Mucosa of rectum (tissue), 2 donors: Measurements from ENCODE around the gene SLC46A2.

Experiments
- H3K27ac ChIP-seq, 2 donors: one replicate each; pipeline ENCODE4 v1.7.0; 2013; ENCODE audit warnings: inconsistent platforms in 2 of 2, low read depth in 2 of 2, low read length in 2 of 2
- H3K27me3 ChIP-seq, 2 donors: one replicate each; pipeline ENCODE4 v1.7.0; 2013; ENCODE audit warnings: low read length in 2 of 2; ENCODE audit not compliant: control insufficient read depth in 2 of 2, insufficient read depth in 2 of 2
- H3K36me3 ChIP-seq, 2 donors: one replicate each; pipeline ENCODE4 v1.7.0; 2013; ENCODE audit warnings: low read length in 2 of 2; ENCODE audit not compliant: control insufficient read depth in 2 of 2, insufficient read depth in 2 of 2
- H3K4me1 ChIP-seq, 2 donors: one replicate each; pipeline ENCODE4 v1.7.0; 2013; ENCODE audit warnings: low read length in 2 of 2, mild to moderate bottlenecking in 1 of 2; ENCODE audit not compliant: control insufficient read depth in 2 of 2, insufficient read depth in 2 of 2
- H3K4me3 ChIP-seq, 2 donors: one replicate each; pipeline ENCODE4 v1.7.0; 2013; ENCODE audit warnings: low read length in 2 of 2
- H3K9ac ChIP-seq, 2 donors: one replicate each; pipeline ENCODE4 v1.7.0; 2013; ENCODE audit warnings: low read length in 2 of 2, low read depth in 1 of 2, mild to moderate bottlenecking in 1 of 2
- H3K9me3 ChIP-seq, 2 donors: one replicate each; pipeline ENCODE4 v1.7.0; 2013; ENCODE audit warnings: low read length in 2 of 2; ENCODE audit not compliant: control insufficient read depth in 2 of 2
- donor health status: healthy.
- donor health status: Normal muscosa, but diverticular disease.

The SLC46A2 gene, protein sequence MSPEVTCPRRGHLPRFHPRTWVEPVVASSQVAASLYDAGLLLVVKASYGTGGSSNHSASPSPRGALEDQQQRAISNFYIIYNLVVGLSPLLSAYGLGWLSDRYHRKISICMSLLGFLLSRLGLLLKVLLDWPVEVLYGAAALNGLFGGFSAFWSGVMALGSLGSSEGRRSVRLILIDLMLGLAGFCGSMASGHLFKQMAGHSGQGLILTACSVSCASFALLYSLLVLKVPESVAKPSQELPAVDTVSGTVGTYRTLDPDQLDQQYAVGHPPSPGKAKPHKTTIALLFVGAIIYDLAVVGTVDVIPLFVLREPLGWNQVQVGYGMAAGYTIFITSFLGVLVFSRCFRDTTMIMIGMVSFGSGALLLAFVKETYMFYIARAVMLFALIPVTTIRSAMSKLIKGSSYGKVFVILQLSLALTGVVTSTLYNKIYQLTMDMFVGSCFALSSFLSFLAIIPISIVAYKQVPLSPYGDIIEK

DNA sequence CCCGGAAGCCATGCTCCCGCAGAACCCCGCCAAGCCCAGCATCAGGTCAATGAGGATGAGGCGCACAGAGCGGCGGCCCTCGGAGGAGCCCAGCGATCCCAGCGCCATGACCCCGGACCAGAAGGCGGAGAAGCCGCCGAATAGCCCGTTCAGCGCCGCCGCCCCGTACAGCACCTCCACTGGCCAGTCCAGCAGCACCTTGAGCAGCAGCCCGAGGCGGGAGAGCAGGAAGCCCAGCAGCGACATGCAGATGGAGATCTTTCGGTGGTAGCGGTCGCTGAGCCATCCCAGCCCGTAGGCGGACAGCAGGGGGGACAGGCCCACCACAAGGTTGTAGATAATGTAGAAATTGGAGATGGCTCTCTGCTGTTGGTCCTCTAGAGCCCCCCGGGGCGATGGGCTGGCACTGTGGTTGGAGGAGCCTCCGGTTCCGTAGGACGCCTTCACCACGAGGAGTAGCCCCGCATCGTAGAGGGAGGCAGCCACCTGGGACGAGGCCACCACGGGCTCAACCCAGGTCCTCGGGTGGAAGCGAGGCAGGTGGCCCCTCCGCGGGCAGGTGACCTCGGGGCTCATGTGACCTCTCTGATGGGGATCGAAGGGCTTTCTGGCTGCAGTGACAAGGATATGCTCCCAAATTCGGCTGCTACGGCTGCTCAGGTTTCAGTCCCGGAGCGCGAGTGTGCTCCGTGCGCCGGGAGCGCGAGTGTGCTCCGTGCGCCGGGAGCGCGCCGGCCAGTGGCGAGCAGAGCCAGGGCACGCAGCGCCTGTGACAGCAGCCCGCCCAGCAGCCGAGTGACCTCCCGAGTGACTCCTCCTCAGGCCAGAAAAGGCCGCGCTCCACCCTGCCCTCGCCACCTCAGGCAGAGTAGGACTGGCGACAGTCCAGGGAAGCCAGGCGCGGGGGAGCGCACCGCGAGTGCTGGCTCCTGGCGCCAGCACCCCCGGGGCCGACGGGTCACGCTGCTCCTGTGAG, at the start of gene SLC46A2:
TSS of gene SLC46A2 (minus strand) at position 771 of the 976 bp plus-strand sequence. CDS start at position 576, 195 bp downstream.
- Histone ChIP-seq H3K4me3 (peak within 1 kb of the TSS; percentile 31 to 46), H3K27ac (no peak within 1 kb of the TSS), H3K9ac (peak within 1 kb of the TSS in 1 of 2 donors; percentile 26)

DNA sequence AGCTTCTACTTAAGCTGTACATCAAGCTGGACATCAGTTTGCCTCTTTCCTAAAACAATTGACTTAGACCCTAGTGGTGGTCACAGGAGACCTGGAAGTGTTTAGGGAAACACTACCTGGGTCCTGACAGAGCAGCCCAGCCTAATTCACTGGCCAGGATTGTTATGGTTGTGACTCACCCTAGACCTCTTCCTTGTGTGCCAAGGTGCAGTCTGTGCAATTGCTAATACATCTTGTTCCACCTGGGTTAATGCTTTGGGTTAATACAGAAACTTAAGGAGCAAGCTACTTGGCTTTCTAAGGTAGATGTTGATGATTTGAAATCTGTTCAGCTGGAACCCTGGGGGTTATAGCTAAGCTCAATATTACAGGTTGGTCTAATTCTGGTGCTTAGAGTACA, 48.7 kb upstream of the SLC46A2 start:
- Histone ChIP-seq H3K4me1 (no peaks in the 10 kb centered on the region), H3K27me3 (peaks cover 2 to 7% of the 10 kb centered on the region in 2 donors), H3K27ac (no peak overlapping the region), H3K9ac (no peak overlapping the region), H3K4me3 (no peak overlapping the region), H3K36me3 (no peaks in the 10 kb centered on the region), H3K9me3 (no peaks in the 10 kb centered on the region)

More for the DNA sequence above, at the start of gene SLC46A2:
- H3K27me3 ChIP-seq, result peaks cover 12% of the 10 kb centered on the region in 2 donors
- no peaks in the 10 kb centered on the region for H3K36me3 ChIP-seq
- no peaks in the 10 kb centered on the region for H3K9me3 ChIP-seq
- H3K4me1 ChIP-seq, result no peaks in the 10 kb centered on the region

DNA sequence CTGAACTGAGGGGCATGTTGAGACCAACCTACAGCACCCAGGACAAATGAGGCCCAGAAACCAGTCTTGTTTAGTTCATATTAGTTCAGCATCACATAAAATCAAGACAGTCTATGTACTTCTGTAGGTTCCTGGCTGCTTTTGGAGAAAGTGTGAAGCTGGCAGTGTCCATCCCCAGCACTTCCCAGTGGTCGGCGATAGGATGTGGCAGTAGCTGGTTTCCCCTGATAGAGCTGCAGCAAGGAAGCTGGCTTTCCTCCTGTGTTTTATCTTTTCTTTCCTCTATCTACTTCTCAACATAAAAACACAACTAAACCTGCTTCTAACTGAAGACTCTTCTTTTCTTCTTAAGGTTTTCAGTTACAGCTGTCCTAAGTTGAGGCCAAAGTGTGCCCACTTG, 43.0 kb upstream of the SLC46A2 start:
- Histone ChIP-seq H3K27me3 (peaks cover 0 to 5% of the 10 kb centered on the region in 2 donors), H3K9me3 (no peaks in the 10 kb centered on the region), H3K36me3 (no peaks in the 10 kb centered on the region), H3K27ac (no peak overlapping the region), H3K9ac (no peak overlapping the region), H3K4me1 (no peaks in the 10 kb centered on the region), H3K4me3 (no peak overlapping the region)

DNA sequence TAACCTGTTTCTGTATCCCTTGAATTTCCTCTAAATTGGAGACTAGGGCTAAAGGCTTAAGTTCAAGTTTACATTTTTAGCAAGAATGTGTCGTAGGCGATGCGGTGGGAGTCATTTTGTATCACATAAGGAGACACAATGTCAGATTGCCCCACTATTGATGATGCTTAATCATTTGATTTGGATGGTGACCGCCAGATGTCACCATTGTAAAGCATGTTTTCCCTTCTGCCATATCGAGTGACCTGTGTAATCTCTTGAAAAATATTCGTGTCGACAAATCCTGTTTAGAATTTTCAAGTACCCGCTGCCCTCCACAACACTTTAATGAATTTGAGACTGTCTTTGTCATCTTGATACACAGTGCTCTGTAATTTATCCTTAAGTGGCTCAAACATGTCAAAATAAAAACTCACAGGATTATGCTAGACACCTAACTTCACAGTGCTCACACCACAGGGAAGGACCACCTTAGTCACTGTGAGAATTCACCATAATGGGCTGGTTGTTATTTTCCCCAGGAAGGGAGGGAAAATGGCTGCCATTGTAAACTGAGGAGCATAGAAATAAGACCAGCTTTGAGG, 34.5 kb upstream of the SLC46A2 start:
- Histone ChIP-seq H3K4me1 (no peaks in the 10 kb centered on the region), H3K9me3 (no peaks in the 10 kb centered on the region), H3K9ac (no peak overlapping the region), H3K27me3 (no peaks in the 10 kb centered on the region), H3K4me3 (no peak overlapping the region), H3K36me3 (no peaks in the 10 kb centered on the region), H3K27ac (no peak overlapping the region)

DNA sequence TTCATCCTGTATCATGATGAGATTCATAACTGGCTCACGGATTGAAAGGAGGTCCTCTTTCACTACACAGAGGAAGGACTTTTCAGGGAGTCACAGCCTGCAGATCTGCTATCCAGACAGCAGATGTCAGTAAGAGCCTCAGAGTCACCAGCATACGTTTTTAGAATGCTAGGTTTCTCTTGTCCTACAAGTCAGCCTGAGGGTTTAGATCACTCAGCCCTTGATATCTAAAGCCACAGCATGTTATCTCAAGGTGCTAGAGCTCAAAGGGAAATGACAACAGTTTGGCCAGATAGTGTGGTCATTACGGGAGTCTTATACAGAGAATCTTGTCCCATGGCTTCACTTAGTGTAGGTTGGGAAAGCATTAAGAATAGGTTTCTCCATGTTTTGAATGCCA, 30.9 kb upstream of the SLC46A2 start:
- peaks cover 10 to 17% of the 10 kb centered on the region in 2 donors for H3K4me1 ChIP-seq
- no peak overlapping the region for H3K27ac ChIP-seq
- H3K9me3 ChIP-seq, result no peaks in the 10 kb centered on the region
- H3K4me3 ChIP-seq, result no peak overlapping the region
- no peaks in the 10 kb centered on the region for H3K27me3 ChIP-seq
- H3K9ac ChIP-seq, result no peak overlapping the region
- no peaks in the 10 kb centered on the region for H3K36me3 ChIP-seq

DNA sequence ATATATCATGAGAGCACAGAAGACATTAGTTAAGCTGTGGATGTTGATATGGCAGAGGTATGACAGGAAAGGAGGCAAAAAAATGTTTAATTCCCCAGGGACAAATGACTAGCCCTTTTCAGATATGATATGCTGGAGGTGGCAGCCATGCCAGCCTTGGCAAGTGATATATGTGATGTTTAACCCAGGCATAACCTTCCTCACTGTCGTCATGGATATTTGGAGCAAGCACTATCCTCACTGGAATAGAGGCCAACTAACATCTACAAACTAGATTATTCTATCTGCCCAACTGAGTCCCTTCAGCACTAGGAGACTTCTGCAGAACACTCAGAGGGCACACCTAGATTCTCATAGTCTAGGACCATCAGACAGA, 27.3 kb upstream of the SLC46A2 start:
- Histone ChIP-seq H3K27ac (peak overlapping the region; percentile 60 to 83), H3K4me3 (no peak overlapping the region), H3K9ac (no peak overlapping the region), H3K27me3 (no peaks in the 10 kb centered on the region), H3K36me3 (no peaks in the 10 kb centered on the region), H3K9me3 (no peaks in the 10 kb centered on the region), H3K4me1 (peaks cover 10 to 17% of the 10 kb centered on the region in 2 donors)

DNA sequence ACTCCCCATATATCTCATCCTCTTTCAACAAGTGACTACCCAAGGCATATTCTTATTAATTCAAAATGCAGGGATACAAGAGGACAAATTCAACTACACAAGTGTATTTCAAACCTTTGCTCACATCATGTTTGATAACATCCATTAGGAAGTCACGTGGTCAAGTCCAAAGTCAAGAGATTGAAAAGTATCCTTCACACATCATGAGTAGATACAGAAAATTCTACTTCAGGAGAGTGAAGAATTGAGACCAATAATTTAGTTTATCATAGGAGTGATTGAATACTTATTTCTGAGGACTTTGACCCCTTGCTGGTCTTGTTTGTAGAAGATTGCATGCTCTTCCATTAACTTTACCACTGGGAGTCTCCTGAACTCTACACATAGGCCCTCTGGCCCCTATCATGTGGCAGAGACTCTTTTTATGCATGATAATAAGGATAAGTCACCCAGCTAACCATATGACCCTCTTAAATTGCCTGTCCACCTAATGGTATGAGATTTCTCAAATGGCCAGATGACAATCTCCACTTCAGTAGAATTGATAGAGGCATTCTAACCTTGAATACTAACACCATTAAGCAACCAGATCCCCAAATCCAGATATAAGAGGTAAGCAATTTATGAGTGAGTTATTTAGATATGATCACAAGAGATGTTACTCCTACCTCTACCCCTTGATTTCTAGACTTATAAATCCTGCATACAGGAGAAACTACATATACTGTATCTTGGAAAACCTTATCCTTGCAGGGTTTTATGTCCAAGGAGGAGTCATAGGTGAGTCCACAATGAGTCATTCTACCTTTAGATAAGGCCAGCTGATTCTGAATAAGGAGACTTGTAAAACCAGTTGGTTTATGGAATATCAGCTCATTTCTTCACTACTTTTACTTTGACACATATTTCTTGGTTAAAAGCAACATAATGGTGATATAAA, 26.6 kb upstream of the SLC46A2 start:
- H3K27me3 ChIP-seq, result no peaks in the 10 kb centered on the region
- H3K9me3 ChIP-seq, result no peaks in the 10 kb centered on the region
- peak overlapping the region; percentile 60 to 83 for H3K27ac ChIP-seq
- peak overlapping the region in 1 of 2 donors; percentile 20 for H3K4me3 ChIP-seq
- no peak overlapping the region for H3K9ac ChIP-seq
- H3K36me3 ChIP-seq, result no peaks in the 10 kb centered on the region
- H3K4me1 ChIP-seq, result peaks cover 10 to 17% of the 10 kb centered on the region in 2 donors

DNA sequence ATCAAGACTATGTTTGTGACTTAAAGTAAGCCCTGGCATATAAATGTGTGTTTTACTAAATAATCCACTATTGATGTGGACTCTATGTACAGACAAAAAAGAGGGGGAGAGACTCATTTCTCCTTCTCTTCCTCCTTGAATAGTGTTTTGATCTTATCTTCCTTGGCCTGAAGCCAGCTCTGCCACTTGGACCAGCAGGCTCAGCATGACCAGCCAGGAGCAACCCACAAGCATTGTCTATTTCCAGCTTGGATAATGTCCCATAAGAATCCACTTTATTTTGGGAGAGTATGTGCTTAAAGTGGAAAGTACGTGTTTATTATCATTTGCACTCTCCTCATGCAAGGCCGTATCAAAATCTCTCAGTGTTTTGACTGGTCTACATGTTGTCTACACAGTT, 23.8 kb upstream of the SLC46A2 start:
- Histone ChIP-seq H3K27ac (no peak overlapping the region), H3K27me3 (no peaks in the 10 kb centered on the region), H3K9me3 (no peaks in the 10 kb centered on the region), H3K4me3 (no peak overlapping the region), H3K4me1 (peaks cover 10 to 17% of the 10 kb centered on the region in 2 donors), H3K9ac (no peak overlapping the region), H3K36me3 (no peaks in the 10 kb centered on the region)

DNA sequence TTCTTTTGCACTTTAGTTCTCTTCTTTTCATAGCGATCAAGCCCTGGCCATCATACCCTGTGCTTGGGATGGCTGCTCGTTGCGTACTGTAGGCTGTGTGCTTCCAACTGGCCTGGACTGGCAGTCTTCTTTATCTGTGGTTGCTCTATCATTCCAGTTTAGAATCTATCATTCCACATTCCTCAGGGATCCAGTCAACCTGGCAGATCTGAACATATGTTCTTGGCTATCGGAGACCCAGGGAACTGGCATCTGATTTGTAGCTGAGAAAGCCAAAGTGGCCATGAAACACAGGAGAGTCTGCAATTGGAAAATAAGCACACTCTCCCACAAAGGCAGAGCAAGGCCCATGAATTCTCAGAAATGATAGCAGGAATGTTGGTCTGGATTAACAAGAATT, 22.6 kb upstream of the SLC46A2 start:
- no peak overlapping the region for H3K9ac ChIP-seq
- no peak overlapping the region for H3K27ac ChIP-seq
- peaks cover 6 to 12% of the 10 kb centered on the region in 2 donors for H3K4me1 ChIP-seq
- no peaks in the 10 kb centered on the region for H3K36me3 ChIP-seq
- no peaks in the 10 kb centered on the region for H3K27me3 ChIP-seq
- no peak overlapping the region for H3K4me3 ChIP-seq
- H3K9me3 ChIP-seq, result no peaks in the 10 kb centered on the region
